GM18867 (cell line): Measurements from ENCODE around the gene HTT.

ENCODE experiments used
- ATAC-seq: cut with Tn5 transposase; IDR thresholded peaks from one replicate; pipeline ENCODE4 v1.9.1; 2021; ENCODE audit warnings: mild to moderate bottlenecking, moderate library complexity; ENCODE audit not compliant: unreplicated experiment

The HTT gene

GRCh38 chr4:3233391-3234071 is 159.1 kb downstream of the HTT start:
- no peak for ATAC-seq

- no peak for ATAC-seq
Observed at GRCh38 chr4:3234171-3235029, 159.9 kb downstream of the HTT start.

DNA sequence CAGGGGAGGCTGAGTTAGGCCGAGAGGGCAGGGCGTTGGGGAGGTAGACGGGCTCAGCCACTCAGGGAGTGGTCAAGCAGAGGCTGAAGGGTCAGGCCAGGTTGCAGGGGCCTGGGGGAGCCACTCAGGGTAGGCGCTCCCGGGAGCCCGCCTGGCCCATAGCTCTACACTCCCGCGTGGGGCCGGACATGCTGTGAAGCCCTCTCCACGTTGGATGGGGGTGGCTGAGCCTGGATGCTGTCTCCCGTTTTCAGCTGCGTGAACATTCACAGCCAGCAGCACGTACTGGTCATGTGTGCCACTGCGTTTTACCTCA is 160.5 kb downstream of the HTT start:
- no peak for ATAC-seq

DNA sequence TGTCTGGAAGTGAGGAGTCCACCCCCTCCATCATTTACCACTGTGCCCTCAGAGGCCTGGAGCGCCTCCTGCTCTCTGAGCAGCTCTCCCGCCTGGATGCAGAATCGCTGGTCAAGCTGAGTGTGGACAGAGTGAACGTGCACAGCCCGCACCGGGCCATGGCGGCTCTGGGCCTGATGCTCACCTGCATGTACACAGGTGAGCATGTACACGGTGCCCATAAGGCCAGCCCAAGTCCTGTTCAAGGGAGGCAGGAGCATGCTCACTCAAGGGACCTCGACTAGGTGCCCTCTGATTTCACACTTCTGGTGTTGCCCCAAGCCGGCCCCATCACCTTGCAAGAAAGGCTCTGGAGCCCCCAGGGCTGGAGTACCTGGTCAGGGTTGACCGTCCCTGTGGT is 161.1 kb downstream of the HTT start:
- ATAC-seq = no peak

GRCh38 chr4:3236326-3236878 is 161.9 kb downstream of the HTT start:
- no peak for ATAC-seq

- no peak for ATAC-seq
Observed at GRCh38 chr4:3237266-3237665, 162.8 kb downstream of the HTT start.

GRCh38 chr4:3237712-3238560 is 163.5 kb downstream of the HTT start:
- ATAC-seq = no peak

- ATAC-seq = no peak
Observed at GRCh38 chr4:3238721-3239120, 164.2 kb downstream of the HTT start.

DNA sequence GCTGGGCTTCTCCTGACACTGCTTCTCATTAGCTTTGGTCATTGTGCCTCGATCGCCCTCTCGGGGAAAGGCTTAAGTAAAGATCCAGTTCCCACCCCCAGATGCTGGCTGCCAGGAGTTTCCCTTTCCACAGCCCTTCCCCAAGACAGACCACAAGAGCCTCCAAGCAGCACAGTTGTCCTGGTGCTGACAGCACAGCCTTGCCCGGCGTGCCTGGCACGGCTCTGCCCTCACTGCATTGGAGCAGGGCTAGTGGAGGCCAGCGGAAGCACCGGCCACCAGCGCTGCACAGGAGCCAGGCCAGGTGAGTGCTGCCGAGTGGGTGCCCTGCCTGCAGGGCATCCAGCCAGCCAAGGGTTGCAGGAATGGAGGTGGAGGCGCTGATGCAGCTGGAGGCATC is 164.8 kb downstream of the HTT start:
- ATAC-seq = no peak

GRCh38 chr4:3239998-3240920 is 165.8 kb downstream of the HTT start:
- no peak for ATAC-seq

DNA sequence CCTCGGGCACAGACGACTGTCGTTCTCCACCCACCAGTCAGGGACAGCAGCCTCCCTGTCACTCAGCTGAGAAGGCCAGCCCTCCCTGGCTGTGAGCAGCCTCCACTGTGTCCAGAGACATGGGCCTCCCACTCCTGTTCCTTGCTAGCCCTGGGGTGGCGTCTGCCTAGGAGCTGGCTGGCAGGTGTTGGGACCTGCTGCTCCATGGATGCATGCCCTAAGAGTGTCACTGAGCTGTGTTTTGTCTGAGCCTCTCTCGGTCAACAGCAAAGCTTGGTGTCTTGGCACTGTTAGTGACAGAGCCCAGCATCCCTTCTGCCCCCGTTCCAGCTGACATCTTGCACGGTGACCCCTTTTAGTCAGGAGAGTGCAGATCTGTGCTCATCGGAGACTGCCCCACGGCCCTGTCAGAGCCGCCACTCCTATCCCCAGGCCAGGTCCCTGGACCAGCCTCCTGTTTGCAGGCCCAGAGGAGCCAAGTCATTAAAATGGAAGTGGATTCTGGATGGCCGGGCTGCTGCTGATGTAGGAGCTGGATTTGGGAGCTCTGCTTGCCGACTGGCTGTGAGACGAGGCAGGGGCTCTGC is 166.5 kb downstream of the HTT start:
- ATAC-seq = no peak

DNA sequence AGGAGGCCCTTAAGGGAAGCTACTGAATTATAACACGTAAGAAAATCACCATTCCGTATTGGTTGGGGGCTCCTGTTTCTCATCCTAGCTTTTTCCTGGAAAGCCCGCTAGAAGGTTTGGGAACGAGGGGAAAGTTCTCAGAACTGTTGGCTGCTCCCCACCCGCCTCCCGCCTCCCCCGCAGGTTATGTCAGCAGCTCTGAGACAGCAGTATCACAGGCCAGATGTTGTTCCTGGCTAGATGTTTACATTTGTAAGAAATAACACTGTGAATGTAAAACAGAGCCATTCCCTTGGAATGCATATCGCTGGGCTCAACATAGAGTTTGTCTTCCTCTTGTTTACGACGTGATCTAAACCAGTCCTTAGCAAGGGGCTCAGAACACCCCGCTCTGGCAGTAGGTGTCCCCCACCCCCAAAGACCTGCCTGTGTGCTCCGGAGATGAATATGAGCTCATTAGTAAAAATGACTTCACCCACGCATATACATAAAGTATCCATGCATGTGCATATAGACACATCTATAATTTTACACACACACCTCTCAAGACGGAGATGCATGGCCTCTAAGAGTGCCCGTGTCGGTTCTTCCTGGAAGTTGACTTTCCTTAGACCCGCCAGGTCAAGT is 167.5 kb downstream of the HTT start:
- ATAC-seq = no peak

DNA sequence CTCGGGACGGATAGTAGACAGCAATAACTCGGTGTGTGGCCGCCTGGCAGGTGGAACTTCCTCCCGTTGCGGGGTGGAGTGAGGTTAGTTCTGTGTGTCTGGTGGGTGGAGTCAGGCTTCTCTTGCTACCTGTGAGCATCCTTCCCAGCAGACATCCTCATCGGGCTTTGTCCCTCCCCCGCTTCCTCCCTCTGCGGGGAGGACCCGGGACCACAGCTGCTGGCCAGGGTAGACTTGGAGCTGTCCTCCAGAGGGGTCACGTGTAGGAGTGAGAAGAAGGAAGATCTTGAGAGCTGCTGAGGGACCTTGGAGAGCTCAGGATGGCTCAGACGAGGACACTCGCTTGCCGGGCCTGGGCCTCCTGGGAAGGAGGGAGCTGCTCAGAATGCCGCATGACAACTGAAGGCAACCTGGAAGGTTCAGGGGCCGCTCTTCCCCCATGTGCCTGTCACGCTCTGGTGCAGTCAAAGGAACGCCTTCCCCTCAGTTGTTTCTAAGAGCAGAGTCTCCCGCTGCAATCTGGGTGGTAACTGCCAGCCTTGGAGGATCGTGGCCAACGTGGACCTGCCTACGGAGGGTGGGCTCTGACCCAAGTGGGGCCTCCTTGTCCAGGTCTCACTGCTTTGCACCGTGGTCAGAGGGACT is 168.8 kb downstream of the HTT start:
- ATAC-seq = no peak

DNA sequence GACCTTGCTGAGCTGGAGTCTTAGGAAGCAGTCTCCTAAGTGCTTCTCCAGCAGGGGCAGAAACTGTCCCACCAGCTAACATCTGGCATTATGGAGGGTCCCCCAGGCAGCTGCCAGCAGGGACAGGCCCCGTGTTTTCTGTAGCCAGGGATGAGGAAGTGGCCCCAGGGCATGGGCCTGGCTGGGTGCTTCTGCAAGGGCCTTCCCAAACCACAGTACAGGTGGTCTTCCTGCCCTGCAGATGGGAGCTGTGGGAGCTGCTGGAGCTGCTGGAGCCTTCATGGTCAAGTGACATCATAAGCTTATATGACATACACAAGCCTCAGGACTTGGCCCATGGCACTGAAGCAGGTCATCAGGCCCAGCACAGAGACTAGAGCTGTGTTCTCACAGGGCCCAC is 169.5 kb downstream of the HTT start:
- no peak for ATAC-seq

GRCh38 chr4:3244747-3245146 is 170.3 kb downstream of the HTT start:
- no peak for ATAC-seq

DNA sequence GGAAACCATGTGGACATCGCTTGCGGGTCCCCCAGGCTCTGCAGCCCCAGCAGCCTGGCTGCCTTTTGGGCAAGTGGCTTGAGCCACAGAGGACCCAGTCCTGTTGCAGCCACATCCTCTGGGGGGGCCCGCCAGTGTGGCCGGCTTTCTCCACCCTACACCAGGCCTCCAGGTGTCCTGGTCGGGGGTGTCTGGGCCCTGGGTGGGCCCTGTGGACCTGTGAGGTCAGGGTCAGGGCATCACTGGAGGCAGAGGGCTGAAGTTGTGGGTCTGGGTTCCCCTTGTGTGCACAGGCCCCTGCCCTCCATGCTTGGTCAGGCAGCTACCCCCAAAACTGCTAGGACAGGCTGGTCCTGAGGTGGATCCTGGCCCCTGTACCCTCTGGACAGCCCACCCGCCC is 171.2 kb downstream of the HTT start:
- no peak for ATAC-seq

GRCh38 chr4:3246458-3247398 is 172.2 kb downstream of the HTT start:
- ATAC-seq = no peak
